GM21717 (cell line): ENCODE results near the gene MIA.
"Not testable (repeated sequence)": the region's sequence is repeated elsewhere in the genome, so short reads cannot be mapped to it uniquely, and the experiment has no call there.

Experiments
- ATAC-seq: cut with Tn5 transposase; IDR thresholded peaks from one replicate; pipeline ENCODE4 v1.9.1; 2021; ENCODE audit warnings: mild to moderate bottlenecking, moderate library complexity; ENCODE audit not compliant: unreplicated experiment

The MIA gene

DNA sequence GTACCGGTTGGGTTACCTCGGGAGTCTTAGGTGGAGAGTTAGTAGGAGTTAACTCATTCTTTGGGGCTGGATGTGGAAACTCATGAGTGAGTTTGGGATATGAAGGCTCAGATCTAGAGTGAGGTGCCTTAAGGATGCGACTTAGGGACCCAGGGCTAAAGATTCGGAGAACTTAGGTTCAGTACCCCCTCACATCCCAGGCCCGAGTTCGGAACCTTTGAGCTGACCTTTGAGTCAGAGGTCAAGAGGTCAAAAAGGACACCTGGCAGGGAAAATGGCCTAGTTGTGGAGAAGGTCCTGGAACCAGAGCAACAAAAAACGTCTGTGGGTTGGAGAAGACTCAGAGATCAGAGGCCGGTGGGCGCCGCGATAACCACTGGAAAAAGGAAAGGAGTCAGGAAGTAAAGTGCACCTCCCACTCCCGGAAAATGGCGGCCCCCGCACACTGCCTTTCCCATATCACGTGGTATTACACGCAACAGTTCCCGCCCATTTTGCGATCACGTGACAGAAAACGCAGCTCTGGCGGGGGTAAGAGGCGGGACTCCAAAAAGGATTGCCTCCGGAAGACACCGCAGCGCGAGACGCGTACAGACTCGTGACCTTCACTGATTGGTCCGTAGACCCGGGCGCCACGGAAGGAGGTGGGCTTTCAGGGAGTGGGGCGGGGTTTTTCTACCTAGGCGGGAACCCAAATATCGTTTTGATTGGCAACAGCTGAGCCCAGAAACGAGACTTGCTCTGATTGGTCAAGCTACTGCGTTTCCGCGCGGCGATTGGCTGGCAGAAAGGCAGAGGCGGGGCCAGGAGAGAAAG lies 25.1 kb upstream of the MIA start, which contains the start of gene ACTMAP:
Gene ACTMAP (minus strand): TSS at position 420 of the 816 bp plus-strand sequence. CDS start 674 bp downstream, outside the sequence.
- peak; percentile 79 for ATAC-seq

- ATAC-seq, result peak; percentile 58
These were observed 24.3 kb upstream of the MIA start, which contains the start of gene SNRPA for GRCh38 chr19:40750874-40751537. Gene SNRPA, plus strand, starts transcription at chr19:40751203. Its CDS starts 206 bp downstream, at chr19:40751409.

GRCh38 chr19:40752257-40752781 lies 23.0 kb upstream of the MIA start:
- ATAC-seq, result no peak

- ATAC-seq, result no peak
These were observed 20.6 kb upstream of the MIA start for GRCh38 chr19:40754611-40755247.

DNA sequence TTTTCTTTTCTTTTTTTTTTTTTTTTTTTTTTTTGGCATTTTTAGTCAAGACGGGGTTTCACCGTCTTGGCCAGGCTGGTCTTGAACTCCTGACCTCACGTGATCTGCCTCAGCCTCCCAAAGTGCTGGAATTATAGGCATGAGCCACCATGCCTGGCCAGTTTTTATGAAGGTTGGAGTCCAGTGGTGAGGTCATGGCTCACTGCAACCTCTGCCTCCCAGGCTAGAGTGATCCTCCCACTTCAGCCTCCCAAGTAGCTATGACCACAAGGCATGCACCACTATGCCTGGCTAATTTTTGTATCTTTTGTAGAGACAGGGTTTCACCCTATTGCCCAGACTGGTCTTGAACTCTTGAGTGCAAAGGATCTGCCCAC lies 20.1 kb upstream of the MIA start:
- no peak for ATAC-seq

DNA sequence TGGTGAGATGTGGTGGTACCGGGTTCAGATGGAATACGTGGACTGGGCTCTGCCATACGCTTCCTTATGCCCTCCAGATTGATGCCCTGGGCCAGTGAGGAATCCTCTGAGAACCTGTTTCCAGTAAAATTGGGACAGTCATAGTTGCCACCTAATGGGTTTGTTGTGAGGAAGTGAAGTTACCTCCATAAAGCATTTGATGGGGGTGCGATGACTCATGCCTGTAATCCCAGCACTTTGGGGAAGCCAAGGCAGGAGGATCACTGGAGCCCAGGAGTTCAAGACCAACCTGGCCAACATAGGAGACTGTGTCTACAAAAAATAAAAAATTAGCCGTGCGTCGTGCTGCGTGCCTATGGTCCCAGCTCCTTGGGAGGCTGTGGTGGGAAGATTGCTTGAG lies 19.5 kb upstream of the MIA start:
- ATAC-seq, result no peak

GRCh38 chr19:40756502-40757110 lies 18.7 kb upstream of the MIA start:
- ATAC-seq, result no peak

DNA sequence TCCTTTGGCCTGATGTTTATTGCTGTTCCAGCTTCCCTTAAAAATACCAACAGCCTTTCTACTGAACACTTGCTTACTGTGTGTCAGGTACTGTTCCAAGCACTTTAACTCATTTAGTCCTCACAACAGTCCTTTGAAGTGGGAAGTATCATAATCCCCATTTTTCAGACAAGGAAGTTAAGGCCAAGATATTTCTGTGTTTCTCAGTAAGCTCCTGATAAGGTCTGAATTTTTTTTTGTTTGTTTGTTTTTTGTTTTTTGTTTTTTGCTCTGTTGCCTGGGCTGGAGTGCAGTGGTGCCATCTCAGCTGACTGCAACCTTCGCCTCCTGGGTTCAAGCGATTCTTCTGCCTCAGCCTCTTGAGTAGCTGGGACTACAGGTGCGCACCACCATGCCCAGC lies 16.8 kb upstream of the MIA start:
- ATAC-seq, result no peak

DNA sequence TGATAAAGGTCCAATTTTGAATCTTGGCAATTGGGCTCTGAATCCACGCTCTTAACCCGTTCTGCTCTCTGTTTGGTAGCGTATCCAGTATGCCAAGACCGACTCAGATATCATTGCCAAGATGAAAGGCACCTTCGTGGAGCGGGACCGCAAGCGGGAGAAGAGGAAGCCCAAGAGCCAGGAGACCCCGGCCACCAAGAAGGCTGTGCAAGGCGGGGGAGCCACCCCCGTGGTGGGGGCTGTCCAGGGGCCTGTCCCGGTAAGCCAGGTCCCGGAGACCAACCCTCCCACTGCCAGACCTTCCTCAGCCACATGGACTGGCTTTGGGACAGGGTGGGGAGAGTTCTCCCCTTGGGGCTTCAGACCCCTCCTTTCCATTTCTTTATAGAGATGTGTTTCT lies 16.0 kb upstream of the MIA start:
- no peak for ATAC-seq

- no peak for ATAC-seq
These were observed 12.4 kb upstream of the MIA start for GRCh38 chr19:40762754-40763470.

DNA sequence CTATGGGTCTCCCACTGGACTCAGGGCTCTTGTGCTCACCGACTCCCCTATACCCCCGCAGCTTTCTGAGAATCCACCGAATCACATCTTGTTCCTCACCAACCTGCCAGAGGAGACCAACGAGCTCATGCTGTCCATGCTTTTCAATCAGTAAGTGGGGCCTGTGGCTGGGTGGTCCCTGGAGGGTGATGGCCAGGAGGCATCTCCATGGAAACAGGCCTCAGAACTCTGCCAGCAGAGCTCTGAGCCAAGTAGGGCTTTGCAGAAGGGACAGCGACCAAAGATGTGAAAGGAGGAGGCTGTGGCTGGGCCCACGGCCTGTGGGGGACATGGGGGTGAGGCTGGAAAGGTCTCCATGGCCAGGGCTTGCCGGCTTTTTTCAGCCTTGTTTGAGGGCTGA lies 11.8 kb upstream of the MIA start:
- ATAC-seq, result no peak

- ATAC-seq, result no peak
These were observed 11.4 kb upstream of the MIA start for GRCh38 chr19:40763963-40764362.

GRCh38 chr19:40766385-40766784 lies 8.9 kb upstream of the MIA start:
- not testable (repeated sequence) for ATAC-seq

GRCh38 chr19:40768869-40769268 lies 6.5 kb upstream of the MIA start:
- no peak for ATAC-seq

DNA sequence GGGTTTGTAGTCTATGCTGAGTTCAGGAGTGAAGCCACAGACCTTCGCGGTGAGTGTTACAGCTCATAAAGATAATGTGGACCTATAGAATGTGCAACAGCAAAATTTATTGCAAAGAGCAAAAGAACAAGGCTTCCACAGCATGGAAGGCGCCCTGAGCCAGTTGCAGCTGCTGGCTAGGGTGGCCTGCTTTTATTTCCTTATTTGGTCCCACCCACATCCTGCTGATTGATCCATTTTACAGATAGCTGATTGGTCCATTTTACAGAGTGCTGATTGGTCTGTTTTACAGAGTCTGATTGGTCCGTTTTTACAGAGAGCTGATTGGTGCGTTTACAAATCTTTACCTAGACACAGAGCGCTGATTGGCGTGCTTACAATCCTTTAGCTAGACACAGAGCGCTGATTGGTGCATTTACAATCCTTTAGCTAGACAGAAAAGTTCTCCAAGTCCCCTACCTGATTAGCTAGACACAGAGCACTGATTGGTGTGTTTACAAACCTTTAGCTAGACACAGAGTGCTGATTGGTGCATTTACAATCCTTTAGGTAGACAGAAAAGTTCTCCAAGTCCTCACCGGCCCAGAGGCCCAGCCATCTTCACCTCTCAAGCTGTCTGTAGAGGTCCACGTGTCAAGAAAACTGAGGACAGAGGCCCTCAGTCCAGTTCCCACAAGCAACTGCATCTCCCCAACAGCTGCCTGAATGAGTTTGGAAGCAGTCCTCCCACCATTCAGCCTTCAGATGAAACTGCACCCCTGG lies 4.0 kb upstream of the MIA start:
- ATAC-seq, result not testable (repeated sequence)

DNA sequence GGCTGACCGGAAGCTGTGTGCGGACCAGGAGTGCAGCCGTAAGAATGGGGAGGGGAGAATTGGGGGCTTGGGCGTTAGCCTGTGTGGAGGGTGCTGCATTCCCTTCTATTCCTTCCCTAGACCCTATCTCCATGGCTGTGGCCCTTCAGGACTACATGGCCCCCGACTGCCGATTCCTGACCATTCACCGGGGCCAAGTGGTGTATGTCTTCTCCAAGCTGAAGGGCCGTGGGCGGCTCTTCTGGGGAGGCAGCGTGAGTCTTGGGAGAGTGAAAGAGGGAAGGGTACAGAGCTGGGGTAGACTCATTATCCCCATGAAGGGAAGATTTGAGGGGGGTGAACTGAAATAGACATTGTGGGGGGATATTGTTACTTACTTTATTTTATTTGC lies 306 bp downstream of the MIA start:
- ATAC-seq, result no peak

DNA sequence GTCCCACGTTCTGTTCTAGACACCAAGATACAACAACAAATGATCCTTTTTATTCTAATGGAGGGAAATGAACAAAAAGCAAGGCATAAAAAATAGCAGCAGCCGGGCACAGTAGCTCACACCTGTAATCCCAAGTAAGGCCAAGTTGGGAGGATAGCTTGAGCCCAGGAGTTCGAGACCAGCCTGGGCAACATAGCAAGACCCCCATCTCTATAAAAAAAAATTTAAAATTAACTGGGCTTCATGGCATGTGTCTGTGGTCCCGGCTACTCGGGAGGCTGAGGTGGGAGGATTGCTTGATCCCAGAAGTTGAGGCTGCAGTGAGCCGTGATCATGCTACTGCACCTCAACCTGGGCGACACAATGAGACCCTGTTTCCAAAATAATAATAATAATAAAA lies 1.0 kb downstream of the MIA start:
- no peak for ATAC-seq

DNA sequence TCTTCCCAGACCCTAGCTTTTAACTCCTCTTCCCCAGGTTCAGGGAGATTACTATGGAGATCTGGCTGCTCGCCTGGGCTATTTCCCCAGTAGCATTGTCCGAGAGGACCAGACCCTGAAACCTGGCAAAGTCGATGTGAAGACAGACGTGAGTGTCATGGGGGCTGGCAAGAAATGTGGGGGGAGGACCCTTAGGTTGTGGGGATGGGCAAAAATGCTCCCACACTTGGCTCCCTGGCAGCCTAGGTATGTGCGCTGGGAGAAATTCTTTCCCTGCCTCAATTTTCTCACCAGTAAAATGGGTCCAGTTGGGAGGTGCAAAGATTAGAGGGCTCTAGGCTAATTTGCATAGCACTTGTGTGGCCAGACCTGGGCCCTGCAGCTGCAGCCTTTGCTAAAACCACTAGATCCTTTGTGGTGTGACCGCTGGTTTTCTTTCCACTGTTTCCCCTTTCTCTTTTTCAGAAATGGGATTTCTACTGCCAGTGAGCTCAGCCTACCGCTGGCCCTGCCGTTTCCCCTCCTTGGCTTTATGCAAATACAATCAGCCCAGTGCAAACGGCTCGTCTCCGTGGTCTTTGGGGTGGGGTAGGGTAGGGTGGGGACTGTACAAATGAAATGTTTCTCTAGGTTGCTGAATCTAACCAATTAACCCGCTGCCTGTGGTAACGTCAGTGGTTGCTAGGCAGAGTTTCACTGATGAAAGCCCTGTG lies 1.8 kb downstream of the MIA start:
- peak; percentile 57 for ATAC-seq

DNA sequence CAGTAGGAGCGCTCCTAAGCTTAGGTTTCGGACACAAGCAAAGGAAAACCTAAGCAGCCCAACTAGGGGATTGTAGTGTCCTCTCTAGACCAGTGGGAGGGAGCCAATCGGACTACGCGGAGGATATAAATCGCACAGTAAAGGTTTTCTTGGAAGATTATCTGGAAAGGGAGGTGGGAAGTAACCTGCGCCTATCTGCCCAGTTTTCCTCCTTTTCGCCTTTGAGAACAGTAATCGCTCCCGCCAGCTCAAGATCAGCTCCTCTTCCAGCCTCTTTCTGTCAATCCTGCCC lies 2.3 kb downstream of the MIA start:
- ATAC-seq, result no peak
